Heart right ventricle (tissue), 16 donors: ENCODE measurements around the gene CD5L. TPM values are rescaled to one million over a fixed set of nuclear protein-coding genes. Genes with fewer than 3 reads are reported as not detected.

Experiments used
- ATAC-seq, 8 donors: fragments of 200-7000 bp; cut with Tn5 transposase; one replicate each; pipeline ENCODE4 v1.9.1; 2020; ENCODE audit warnings: mild to moderate bottlenecking in 8 of 8, moderate library complexity in 8 of 8, moderate number of reproducible peaks in 1 of 8
- DNase-seq, 2 donors: peaks; one replicate each; pipeline ENCODE4 v3.0.0-alpha.2; 2020
- H3K27ac ChIP-seq, 10 donors: fragments of 200-600 bp; sonication (generic) in 2 of 10; one replicate each; pipeline versions ENCODE4 v1.5.0 to v1.8.0; 2020 to 2022; ENCODE audit warnings: mild to moderate bottlenecking in 3 of 10
- H3K27me3 ChIP-seq, 7 donors: fragments of 200-600 bp; one replicate each; pipeline ENCODE4 v1.8.0; 2021 to 2022; ENCODE audit warnings: mild to moderate bottlenecking in 2 of 7
- H3K36me3 ChIP-seq, 9 donors: fragments of 200-600 bp; sonication (generic) in 1 of 9; one replicate each; pipeline versions ENCODE4 v1.5.0 to v1.8.0; 2020 to 2022; ENCODE audit warnings: mild to moderate bottlenecking in 2 of 9
- H3K4me1 ChIP-seq, 9 donors: fragments of 200-600 bp; sonication (generic) in 1 of 9; one replicate each; pipeline versions ENCODE4 v1.5.0 to v1.8.0; 2020 to 2022; ENCODE audit warnings: mild to moderate bottlenecking in 4 of 9
- H3K4me3 ChIP-seq, 10 donors: fragments of 200-600 bp; sonication (generic) in 2 of 10; one replicate each; pipeline versions ENCODE4 v1.5.0 to v1.8.0; 2020 to 2022; ENCODE audit warnings: mild to moderate bottlenecking in 7 of 10, moderate library complexity in 2 of 10
- H3K9me3 ChIP-seq, 11 donors: fragments of 200-600 bp in 10 of 11; sonication (generic) in 2 of 11; one replicate each; pipeline versions ENCODE4 v1.5.0 to v1.8.0; 2013 to 2022; ENCODE audit warnings: mild to moderate bottlenecking in 2 of 11, control low read depth in 1 of 11, moderate library complexity in 1 of 11
- CTCF ChIP-seq, 9 donors: fragments of 200-600 bp; sonication (generic) in 2 of 9; IDR thresholded peaks; one replicate each; pipeline versions ENCODE4 v1.5.0 to v1.8.0; 2021 to 2022; ENCODE audit warnings: antibody characterized with exemption in 9 of 9, mild to moderate bottlenecking in 5 of 9, moderate library complexity in 1 of 9
- WGBS, 2 donors: extraction: QIAGEN DNeasy Blood & Tissue Kit; methylation state at CpG; one replicate each; pipeline ENCODE4 v1.1.7; 2013; ENCODE audit warnings: inconsistent platforms in 1 of 2; 5-methylcytosine and 5-hydroxymethylcytosine counted together
- intact Hi-C, 10 donors: fragments of 100-400 bp; cut with DNase I; formaldehyde crosslinking; loops; one replicate each; pipeline versions ENCODE4 v1.11.1 to v1.14.2; 2022
- polyA plus RNA-seq, 2 donors: library from polyadenylated mRNA; stranded (reverse); fragments of 200-250 nt; gene quantifications; one replicate each; pipeline ENCODE4 v1.2.3, GENCODE V29; 2013
- total RNA-seq, 10 donors: library from RNA; stranded (reverse); fragmentation: NEBNext Ultra II Directional in 3 of 10; extraction: Animal tissue kit (Norgen Biotek cat#: 25700) in 3 of 10; gene quantifications; one replicate each; pipeline versions ENCODE4 v1.2.1 to v1.2.4, GENCODE V29; 2021 to 2023
- donor health status: Arrhythmogenic right ventricular cardiomyopathy.
- donor health status: ischemic (EF 13 %, LVEDD 7.1; RV severe dilation, severe dysfunction).
- donor health status: healthy with polysubstance abuse.
- donor health status: DM: no; HTN: yes; CAD: no.
- donor health status: DM: no; HTN: no; CAD: no.
- donor health status: ischemic (EF 25% LVEDD 6.9; RV normal size, moderate dysfunction).
- donor health status: ischemic (EF 25% LVEDD 5.7; RV mildly dilated, moderate dysfunction).
- donor health status: healthy.
- donor health status: DM: yes; HTN: yes; CAD: no.
- donor health status: Ischemic cardiomyopathy.
- donor health status: ischemic (EF 35%, LVEDD 5.7; RV mildly dilated, moderate dysfunction).
- donor health status: nonischemic (EF 11% LVEDD 7.7; RV severe dilation, severe dysfunction).
- donor health status: DM: yes; HTN: yes; CAD: no.
- donor health status: PGD.
- donor health status: ischemic (EF 29% LVEDD 5.4; RV normal size, mild dysfunction).
- donor health status: nonischemic (EF 23%, LVEDD 6.1; RV moderate dilation, normal function).

CD5L gene
- total and polyA plus RNA-seq, 12 donors: 0.01 to 4.8 (median 1.6) TPM; not detected in 3

- DNase-seq (no peak), ATAC-seq (no peak)
- peaks cover 0 to 4% (median 0%) of the 10 kb centered on the region in 11 donors for H3K9me3 ChIP-seq
- TF ChIP-seq CTCF (IDR thresholded peaks at IDR 0.05): no peak
- H3K27ac ChIP-seq: no peak overlapping the region
- WGBS, 2 donors: 79% methylated on average over 3 of the region's 3 CpGs
- H3K27me3 ChIP-seq: no peaks in the 10 kb centered on the region
- intact Hi-C loops: no loop called here
- no peaks in the 10 kb centered on the region for H3K4me1 ChIP-seq
- no peaks in the 10 kb centered on the region for H3K36me3 ChIP-seq
- H3K4me3 ChIP-seq: no peak overlapping the region
These were observed 56.8 kb downstream of the CD5L start for GRCh38 chr1:157784801-157785200.

- ATAC-seq (no peak), DNase-seq (no peak)
- intact Hi-C loops: no loop called here
- Histone ChIP-seq H3K9me3 (peaks cover 0 to 4% (median 0%) of the 10 kb centered on the region in 11 donors), H3K27me3 (no peaks in the 10 kb centered on the region), H3K27ac (no peak overlapping the region), H3K4me3 (no peak overlapping the region), H3K36me3 (no peaks in the 10 kb centered on the region), H3K4me1 (no peaks in the 10 kb centered on the region)
- WGBS, 2 donors: 76 to 96% methylated on average over 1 of the region's 1 CpG
- TF ChIP-seq CTCF (IDR thresholded peaks at IDR 0.05): no peak
These were observed 58.7 kb downstream of the CD5L start for GRCh38 chr1:157782931-157783330.

GRCh38 chr1:157781048-157781447 lies 60.6 kb downstream of the CD5L start:
- 37 to 45% methylated on average over 2 of the region's 2 CpGs for WGBS, 2 donors
- Histone ChIP-seq H3K27me3 (no peaks in the 10 kb centered on the region), H3K27ac (no peak overlapping the region), H3K4me3 (no peak overlapping the region), H3K4me1 (no peaks in the 10 kb centered on the region), H3K36me3 (no peaks in the 10 kb centered on the region), H3K9me3 (no peaks in the 10 kb centered on the region)
- TF ChIP-seq CTCF (IDR thresholded peaks at IDR 0.05): no peak
- ATAC-seq: no peak
- DNase-seq: no peak
- intact Hi-C loops: no loop called here

Other genes with a start within 250 kb of the CD5L start
- not detected for gene FCRL4, start 243.7 kb downstream of the CD5L start, total RNA-seq
- gene FCRL4, start 243.7 kb downstream of the CD5L start, polyA plus RNA-seq: not detected
- 1 to 10 TPM in 1 of 10 donors, under 1 TPM in 2, not detected in 7; 0.13 to 1.3 (median 0.20) TPM for gene FCRL3, start 141.0 kb downstream of the CD5L start, total RNA-seq
- gene FCRL3, start 141.0 kb downstream of the CD5L start, polyA plus RNA-seq: under 1 TPM in 1 of 2 donors, not detected in 1; 0.01 TPM
- under 1 TPM in 1 of 10 donors, not detected in 9; 0.17 TPM for gene FCRL2, start 64.7 kb downstream of the CD5L start, total RNA-seq
- under 1 TPM in 1 of 2 donors, not detected in 1; 0.04 TPM for gene FCRL2, start 64.7 kb downstream of the CD5L start, polyA plus RNA-seq
- gene FCRL1, start 21.7 kb downstream of the CD5L start, total RNA-seq: under 1 TPM in 1 of 10 donors, not detected in 9; 0.37 TPM
- gene FCRL1, start 21.7 kb downstream of the CD5L start, polyA plus RNA-seq: under 1 TPM in 1 of 2 donors, not detected in 1; 0.03 TPM
- 10 to 100 TPM in 3 of 10 donors, 1 to 10 TPM in 7; 4.7 to 14.7 (median 7.5) TPM for gene KIRREL1, start 151.8 kb upstream of the CD5L start, total RNA-seq
- gene KIRREL1, start 151.8 kb upstream of the CD5L start, polyA plus RNA-seq: 1 to 10 TPM; 4.1 to 4.5 TPM